GM12878 (cell line): ENCODE results near the gene FKBP1B. TPM values are rescaled to one million over a fixed set of nuclear protein-coding genes. Genes with fewer than 3 reads are reported as not detected.

Experiments used
- ATAC-seq: fragments of 200-7000 bp; cut with Tn5 transposase; 3 replicates; pipeline ENCODE4 v1.9.1; 2020; ENCODE audit warnings: mild to moderate bottlenecking, moderate library complexity
- Bru-seq: library from RNA; stranded (reverse); fragments of 400-500 nt; gene quantifications from one replicate; lab custom pipeline; 2021; lab: Mats Ljungman, UMichigan
- BruChase-seq, 2 experiments: library from RNA; stranded (reverse); fragments of 400-500 nt; gene quantifications; one replicate each; lab custom pipeline; 2021; lab: Mats Ljungman, UMichigan
- BruUV-seq: library from RNA; stranded (reverse); fragments of 400-500 nt; replicated peaks from 2 replicates; lab custom pipeline; 2021; lab: Mats Ljungman, UMichigan
- CTCF ChIA-PET: fragments of 300-600 bp; sonication (Branson Sonifier 250); formaldehyde crosslinking; extraction: SDS; loops from one replicate; lab custom pipeline; 2021; ENCODE audit warnings: inconsistent platforms; lab: Yijun Ruan, JAX
- POLR2A ChIA-PET: fragments of 350-600 bp; formaldehyde crosslinking; extraction: SDS; loops from one replicate; lab custom pipeline; 2021; ENCODE audit warnings: inconsistent platforms; lab: Charles Lee
- RAD21 ChIA-PET: fragments of 300-600 bp; sonication (Branson Sonifier 250); formaldehyde crosslinking; loops from one replicate; lab custom pipeline; 2023; ENCODE audit warnings: antibody characterized with exemption; ENCODE audit not compliant: unreplicated experiment; lab: Charles Lee
- SMC1A ChIA-PET: fragments of 300-600 bp; sonication (Branson Sonifier 250); formaldehyde crosslinking; loops from one replicate; lab custom pipeline; 2023; ENCODE audit not compliant: unreplicated experiment, uncharacterized antibody; lab: Charles Lee
- DNase-seq: peaks from one replicate; pipeline ENCODE4 v3.0.0-alpha.2; 2011; ENCODE audit warnings: low read depth, low spot score
- FAIRE-seq: peaks from 3 replicates; lab custom pipeline; 2011; peaks lifted over from hg19 to GRCh38; lab: Jason Lieb, UNC
- H2AFZ ChIP-seq: 2 replicates; pipeline ENCODE4 v1.6.0; 2011; ENCODE audit warnings: low read depth, low read length, control low read depth; ENCODE audit not compliant: control insufficient read depth
- H3K27ac ChIP-seq: 2 replicates; pipeline ENCODE4 v1.5.1; 2011; ENCODE audit warnings: control low read depth; ENCODE audit not compliant: control insufficient read depth, insufficient read depth
- H3K27me3 ChIP-seq, 2 experiments: replicated peaks in 1 of 2; 2 replicates each; pipeline versions ENCODE4 v1.6.0 to v1.6.1; 2011; ENCODE audit warnings: low read length in 1 of 2; ENCODE audit not compliant: control insufficient read depth in 2 of 2, insufficient read depth in 2 of 2
- H3K36me3 ChIP-seq, 2 experiments: 2 replicates each; pipeline ENCODE4 v1.5.1; 2011; ENCODE audit warnings: low read length in 1 of 2; ENCODE audit not compliant: control insufficient read depth in 2 of 2, insufficient read depth in 2 of 2
- H3K4me1 ChIP-seq: 2 replicates; pipeline ENCODE4 v1.6.1; 2011; ENCODE audit warnings: mild to moderate bottlenecking, low read length, moderate library complexity, mixed read lengths; ENCODE audit not compliant: control insufficient read depth, insufficient read depth
- H3K4me2 ChIP-seq: 2 replicates; pipeline ENCODE4 v1.6.0; 2011; ENCODE audit warnings: control low read depth; ENCODE audit not compliant: control insufficient read depth, insufficient read depth
- H3K4me3 ChIP-seq: fragments of 200-600 bp; sonication (generic); 2 replicates; pipeline ENCODE4 v1.5.1; 2016
- H3K79me2 ChIP-seq: 2 replicates; pipeline ENCODE4 v1.6.0; 2011; ENCODE audit warnings: low read length; ENCODE audit not compliant: control insufficient read depth, insufficient read depth
- H3K9ac ChIP-seq: 2 replicates; pipeline ENCODE4 v1.8.0; 2011; ENCODE audit warnings: low read length, control low read depth, mixed read lengths; ENCODE audit not compliant: control insufficient read depth, insufficient read depth
- H3K9me3 ChIP-seq: replicated peaks from 3 replicates; pipeline ENCODE4 v1.5.1; 2011; ENCODE audit warnings: mild to moderate bottlenecking, low read length; ENCODE audit not compliant: control insufficient read depth, insufficient read depth
- H4K20me1 ChIP-seq: 2 replicates; pipeline ENCODE4 v1.6.0; 2011; ENCODE audit not compliant: control insufficient read depth, insufficient read depth
- DPF2 ChIP-seq: fragments of 450-650 bp; IDR thresholded peaks from 2 replicates; pipeline ENCODE4 v1.6.1; 2017; ENCODE audit warnings: mild to moderate bottlenecking
- KAT2A ChIP-seq: conservative IDR thresholded peaks from 2 replicates; pipeline ENCODE4 v1.6.1; 2011; ENCODE audit warnings: low read depth, low read length; ENCODE audit not compliant: control insufficient read depth
- NBN ChIP-seq: fragments of 450-650 bp; IDR thresholded peaks from 2 replicates; pipeline ENCODE4 v1.6.1; 2016
- POLR2A ChIP-seq: IDR thresholded peaks from 2 replicates; pipeline ENCODE4 v1.6.1; 2011; ENCODE audit warnings: low read depth, mild to moderate bottlenecking, low read length
- RUNX3 ChIP-seq: IDR thresholded peaks from 2 replicates; pipeline ENCODE4 v1.6.1; 2012; ENCODE audit warnings: low read length, inconsistent platforms
- SREBF1 ChIP-seq: IDR thresholded peaks from 2 replicates; pipeline ENCODE4 v1.6.1; 2012; ENCODE audit warnings: mild to moderate bottlenecking, low read length
- WGBS: methylation state at CpG from one replicate; pipeline ENCODE4 v1.1.6; 2016; ENCODE audit warnings: low lambda C conversion rate; ENCODE audit not compliant: insufficient replicate concordance, insufficient coverage; ENCODE audit errors: missing lambda C conversion rate; 5-methylcytosine and 5-hydroxymethylcytosine counted together
- in situ Hi-C: fragments of 300-500 bp; cut with MboI; formaldehyde crosslinking; loops from 9 replicates; pipeline ENCODE4 v1.14.3; 2018; ENCODE audit warnings: mixed read lengths
- intact Hi-C: fragments of 100-400 bp; cut with micrococcal nuclease; formaldehyde crosslinking; loops from one replicate; pipeline ENCODE4 v1.14.2; 2022; ENCODE audit not compliant: unreplicated experiment
- long read RNA-seq, 2 experiments: library from polyadenylated mRNA; unstranded; transcript quantifications; one replicate each; pipeline ENCODE4 v2.0.0, GENCODE V29; 2019 to 2020
- polyA minus RNA-seq, 3 experiments: library from RNA; depleted of rRNA, polyadenylated mRNA; stranded (reverse); fragments of >200 nt; gene quantifications; 2 replicates each; pipeline ENCODE4 v1.2.3, GENCODE V29; 2011
- polyA plus RNA-seq, 11 experiments: library from polyadenylated mRNA; depleted of rRNA in 4 of 11; unstranded in 6 of 11; stranded (reverse) in 5 of 11; fragments of >200 nt; fragmentation: Nextera tagmentation in 4 of 11; fragmentation: Illumina TruSeq in 1 of 11; extraction: Ambion mirVana in 4 of 11; extraction: Trizol in 1 of 11; gene quantifications; 1 replicate in 1 of 11; 2 replicates in 10 of 11; pipeline versions ENCODE4 v1.2.1 to v1.2.3, GENCODE V29; 2011 to 2016; ENCODE audit warnings: inconsistent platforms in 2 of 11, missing spikeins in 2 of 11, low read depth in 1 of 11
- total RNA-seq, 4 experiments: library from RNA; depleted of rRNA in 3 of 4; stranded (reverse); fragments of >200 nt in 3 of 4; fragmentation: Illumina TruSeq in 1 of 4; extraction: Trizol in 1 of 4; gene quantifications; 2 replicates each; pipeline versions ENCODE4 v1.2.1 to v1.2.3, GENCODE V29; 2013 to 2021
- TF ChIP-seq, protein P1 (sequence below): fragments of 450-650 bp; IDR thresholded peaks from 2 replicates; pipeline ENCODE4 v1.6.1; 2014; ENCODE audit warnings: mild to moderate bottlenecking
- TF ChIP-seq, protein P2 (sequence below): fragments of 450-650 bp; IDR thresholded peaks from 2 replicates; pipeline ENCODE4 v1.6.1; 2016; ENCODE audit warnings: mild to moderate bottlenecking

Gene FKBP1B
- total RNA-seq (2013; cell fraction: nucleolus; rRNA removed): not detected in 2 replicates
- total RNA-seq (2014; rRNA removed) (0.16 and 0.23 TPM in 2 replicates), total RNA-seq (2014; rRNA removed; fragmentation: Illumina TruSeq; extraction: Trizol) (0.18 TPM in 1 of 2 replicates, not detected in the other), total RNA-seq (2021) (0.33 TPM in 1 of 2 replicates, not detected in the other), polyA plus RNA-seq (2011; rRNA removed) (0.24 and 0.27 TPM in 2 replicates), polyA plus RNA-seq (2014; fragmentation: Illumina TruSeq; extraction: Trizol) (0.43 and 0.47 TPM in 2 replicates), polyA plus RNA-seq (2014; fragmentation: Nextera tagmentation; extraction: Ambion mirVana) (under 1 TPM; 0.23 to 0.38 TPM), polyA plus RNA-seq (2014; rRNA removed) (0.30 and 0.53 TPM in 2 replicates), polyA plus RNA-seq (2016; fragmentation: Nextera tagmentation; extraction: Ambion mirVana) (under 1 TPM; 0.21 to 0.23 TPM), polyA minus RNA-seq (2011; rRNA and poly(A)+ RNA removed) (not detected in 2 replicates), Bru-seq, nascent RNA (percentile 19 among the genes with signal in this experiment), BruChase-seq, experiment 1, labeled RNA remaining after a 6-hour chase (percentile 23 among the genes with signal in this experiment), BruChase-seq, experiment 2, labeled RNA remaining after a 2-hour chase (percentile 36 among the genes with signal in this experiment)
- not detected for polyA plus RNA-seq (2011; ENCODE audit: low read depth)
- 0.10 and 0.31 TPM in 2 replicates for polyA plus RNA-seq (2011; cell fraction: cytosol; rRNA removed)
- 0.24 and 0.45 TPM in 2 replicates for polyA plus RNA-seq (2011; cell fraction: nucleus; rRNA removed)
- 0.64 and 0.72 TPM in 2 replicates for polyA plus RNA-seq (2012)
- polyA minus RNA-seq (2011; cell fraction: cytosol; rRNA and poly(A)+ RNA removed): not detected in 2 replicates
- not detected in 2 replicates for polyA minus RNA-seq (2011; cell fraction: nucleus; rRNA and poly(A)+ RNA removed)
- long read RNA-seq, experiment 1: 0 reads
- long read RNA-seq, experiment 2, partial matches to known transcripts: 0 of 1 reads
- long read RNA-seq, experiment 2, other reads (novel, unspliced or antisense): 1 of 1 reads

DNA sequence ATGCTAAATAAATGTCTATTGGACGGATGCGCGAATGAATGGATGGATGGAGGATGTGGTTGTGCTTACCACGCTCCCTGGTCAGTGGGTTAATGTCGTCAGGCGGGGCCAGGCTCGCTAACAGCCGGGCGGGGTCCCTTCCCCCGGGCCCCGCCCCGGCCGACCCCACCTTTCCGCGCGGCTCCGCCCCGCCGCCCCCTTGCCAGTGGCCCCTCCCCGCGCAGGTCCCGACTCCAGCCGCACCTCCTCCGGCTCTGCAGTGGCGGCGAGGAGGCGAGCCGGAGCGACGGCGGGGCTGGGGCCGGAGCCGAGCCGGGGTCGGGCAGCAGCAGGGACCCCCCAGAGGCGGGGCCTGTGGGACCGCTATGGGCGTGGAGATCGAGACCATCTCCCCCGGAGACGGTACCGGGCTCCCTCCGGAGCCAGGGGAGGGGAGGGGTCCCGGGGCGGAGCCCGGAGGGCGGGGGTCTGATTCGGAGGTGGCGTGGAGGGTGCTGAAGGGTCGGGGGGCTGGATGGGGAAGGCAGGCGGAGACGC, at the start of gene FKBP1B:
Gene FKBP1B (plus strand): TSS at position 257 of the 537 bp plus-strand sequence. CDS start 109 bp downstream, at position 366.
- H4K20me1 ChIP-seq: no peaks in the 10 kb centered on the region
- H3K4me1 ChIP-seq: peaks cover 11% of the 10 kb centered on the region
- peaks cover 0 to 5% of the 10 kb centered on the region in 2 experiments; a peak in 3 of 4 replicates for H3K27me3 ChIP-seq
- in situ Hi-C loops: no loop called here
- peak within 1 kb of the TSS; percentile 75 for H2AFZ ChIP-seq
- peak within 1 kb of the TSS; percentile 54 for H3K4me3 ChIP-seq
- ChIA-PET POLR2A (interaction anchor here (0.6 to 1.0 kb wide), 2 partner anchors 122 to 934 kb away, joined by 3 to 4 read pairs; no protein-coding TSS in a partner anchor), CTCF (interaction anchor here (0.6 to 3.7 kb wide), 5 partner anchors 10 to 255 kb away, joined by 3 to 26 read pairs (median 3); partner anchors contain the start of genes ATAD2B and TP53I3), SMC1A (interaction anchor here (0.7 kb wide), 1 partner anchor 49 kb away, joined by 3 read pairs; no protein-coding TSS in a partner anchor), RAD21 (interaction anchor here (0.8 to 1.2 kb wide), 3 partner anchors 14 to 124 kb away, joined by 3 to 7 read pairs (median 3); partner anchors contain the start of gene ATAD2B)
- TF ChIP-seq DPF2: no peak
- TF ChIP-seq, protein P1, sequence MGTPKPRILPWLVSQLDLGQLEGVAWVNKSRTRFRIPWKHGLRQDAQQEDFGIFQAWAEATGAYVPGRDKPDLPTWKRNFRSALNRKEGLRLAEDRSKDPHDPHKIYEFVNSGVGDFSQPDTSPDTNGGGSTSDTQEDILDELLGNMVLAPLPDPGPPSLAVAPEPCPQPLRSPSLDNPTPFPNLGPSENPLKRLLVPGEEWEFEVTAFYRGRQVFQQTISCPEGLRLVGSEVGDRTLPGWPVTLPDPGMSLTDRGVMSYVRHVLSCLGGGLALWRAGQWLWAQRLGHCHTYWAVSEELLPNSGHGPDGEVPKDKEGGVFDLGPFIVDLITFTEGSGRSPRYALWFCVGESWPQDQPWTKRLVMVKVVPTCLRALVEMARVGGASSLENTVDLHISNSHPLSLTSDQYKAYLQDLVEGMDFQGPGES: no peak
- TF ChIP-seq POLR2A: 0 out of 2 replicates have a peak, but pooled peaks have one; percentile 49
- TF ChIP-seq, protein P2, sequence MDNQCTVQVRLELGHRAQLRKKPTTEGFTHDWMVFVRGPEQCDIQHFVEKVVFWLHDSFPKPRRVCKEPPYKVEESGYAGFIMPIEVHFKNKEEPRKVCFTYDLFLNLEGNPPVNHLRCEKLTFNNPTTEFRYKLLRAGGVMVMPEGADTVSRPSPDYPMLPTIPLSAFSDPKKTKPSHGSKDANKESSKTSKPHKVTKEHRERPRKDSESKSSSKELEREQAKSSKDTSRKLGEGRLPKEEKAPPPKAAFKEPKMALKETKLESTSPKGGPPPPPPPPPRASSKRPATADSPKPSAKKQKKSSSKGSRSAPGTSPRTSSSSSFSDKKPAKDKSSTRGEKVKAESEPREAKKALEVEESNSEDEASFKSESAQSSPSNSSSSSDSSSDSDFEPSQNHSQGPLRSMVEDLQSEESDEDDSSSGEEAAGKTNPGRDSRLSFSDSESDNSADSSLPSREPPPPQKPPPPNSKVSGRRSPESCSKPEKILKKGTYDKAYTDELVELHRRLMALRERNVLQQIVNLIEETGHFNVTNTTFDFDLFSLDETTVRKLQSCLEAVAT: no peak
- no peak for TF ChIP-seq NBN
- no peak for TF ChIP-seq KAT2A
- TF ChIP-seq RUNX3: 0 out of 2 replicates have a peak, but pooled peaks have one; percentile 39
- no peak for TF ChIP-seq SREBF1
- peak within 1 kb of the TSS; percentile 90 for H3K4me2 ChIP-seq
- H3K79me2 ChIP-seq: peaks cover 7% of the 10 kb centered on the region
- intact Hi-C loops: loop anchor here (5.0 kb wide), 1 partner anchor 122 kb away; the partner anchor contains the start of gene ATAD2B
- BruUV-seq: no TSS peak
- ATAC-seq (peak; percentile 26), FAIRE-seq (peak; percentile 13), DNase-seq (no peak)
- no peak within 1 kb of the TSS for H3K27ac ChIP-seq
- H3K36me3 ChIP-seq: no peaks in the 10 kb centered on the region
- H3K9ac ChIP-seq: peak within 1 kb of the TSS; percentile 32; the same call in 1 of the 2 replicates
- 2% methylated on average over 27 of the region's 52 CpGs for WGBS
- H3K9me3 ChIP-seq: no peaks in the 10 kb centered on the region
